Naive thymus-derived CD4-positive, alpha-beta T cell (primary cell): ENCODE measurements around the gene VPS35. TPM values are rescaled to one million over a fixed set of nuclear protein-coding genes. Genes with fewer than 3 reads are reported as not detected.

Experiments used
- ATAC-seq: fragments of 150-1000 bp; cut with Tn5 transposase; 2 replicates; pipeline ENCODE4 v1.10.0; 2021; ENCODE audit warnings: mild to moderate bottlenecking, moderate library complexity
- CTCF ChIA-PET: fragments of 350-600 bp; sonication (Branson Sonifier 250); formaldehyde crosslinking; loops from one replicate; lab custom pipeline; 2021; ENCODE audit warnings: antibody characterized with exemption; lab: Charles Lee
- POLR2A ChIA-PET: fragments of 350-600 bp; sonication (Branson Sonifier 250); formaldehyde crosslinking; loops from one replicate; lab custom pipeline; 2021; ENCODE audit warnings: antibody characterized with exemption, inconsistent platforms; lab: Charles Lee
- DNase-seq, 9 donors: peaks; one replicate each; pipeline versions ENCODE4 v3.0.0 to v3.0.0-alpha.2; 2020 to 2022; ENCODE audit warnings: mixed read lengths in 1 of 9
- H3K27ac ChIP-seq: one replicate; pipeline ENCODE4 v1.7.0; 2013; ENCODE audit warnings: mild to moderate bottlenecking, low read depth, low read length, moderate library complexity
- H3K27me3 ChIP-seq, 2 donors: one replicate each; pipeline ENCODE4 v1.7.0; 2013; ENCODE audit warnings: low read length in 2 of 2, mild to moderate bottlenecking in 2 of 2, moderate library complexity in 2 of 2; ENCODE audit not compliant: control insufficient read depth in 2 of 2, insufficient read depth in 2 of 2
- H3K36me3 ChIP-seq, 3 experiments: 1 replicate in 2 of 3; 2 replicates in 1 of 3; pipeline ENCODE4 v1.7.0; 2013; ENCODE audit warnings: low read length in 3 of 3, mild to moderate bottlenecking in 3 of 3, moderate library complexity in 1 of 3; ENCODE audit not compliant: insufficient read depth in 3 of 3, control insufficient read depth in 2 of 3
- H3K4me1 ChIP-seq, 2 donors: one replicate each; pipeline ENCODE4 v1.7.0; 2013; ENCODE audit warnings: low read length in 2 of 2, mild to moderate bottlenecking in 2 of 2, moderate library complexity in 1 of 2; ENCODE audit not compliant: control insufficient read depth in 2 of 2, insufficient read depth in 2 of 2
- H3K4me3 ChIP-seq: 2 replicates; pipeline ENCODE4 v1.7.0; 2013; ENCODE audit warnings: mild to moderate bottlenecking, low read length
- H3K9me3 ChIP-seq, 3 experiments: 1 replicate in 2 of 3; 2 replicates in 1 of 3; pipeline ENCODE4 v1.7.0; 2013; ENCODE audit warnings: low read length in 3 of 3; ENCODE audit not compliant: control insufficient read depth in 2 of 3
- H3K27ac Mint-ChIP-seq, 9 donors: one replicate each; pipeline ENCODE4 v1.8.0; 2020 to 2022; ENCODE audit warnings: mixed read lengths in 9 of 9, mild to moderate bottlenecking in 8 of 9, moderate library complexity in 5 of 9, inconsistent platforms in 2 of 9
- H3K27me3 Mint-ChIP-seq, 5 donors: one replicate each; pipeline ENCODE4 v1.8.0; 2021 to 2022; ENCODE audit warnings: mixed read lengths in 5 of 5, mild to moderate bottlenecking in 1 of 5
- H3K36me3 Mint-ChIP-seq, 5 donors: one replicate each; pipeline ENCODE4 v1.8.0; 2020 to 2022; ENCODE audit warnings: mixed read lengths in 5 of 5, mild to moderate bottlenecking in 3 of 5, inconsistent platforms in 1 of 5
- H3K4me1 Mint-ChIP-seq, 7 donors: one replicate each; pipeline ENCODE4 v1.8.0; 2020 to 2022; ENCODE audit warnings: mixed read lengths in 7 of 7, mild to moderate bottlenecking in 3 of 7, inconsistent platforms in 1 of 7
- H3K4me3 Mint-ChIP-seq, 10 donors: one replicate each; pipeline ENCODE4 v1.8.0; 2020 to 2022; ENCODE audit warnings: mild to moderate bottlenecking in 10 of 10, mixed read lengths in 10 of 10, moderate library complexity in 6 of 10, inconsistent platforms in 2 of 10
- H3K9me3 Mint-ChIP-seq, 11 donors: one replicate each; pipeline ENCODE4 v1.8.0; 2020 to 2022; ENCODE audit warnings: mixed read lengths in 11 of 11, mild to moderate bottlenecking in 4 of 11, inconsistent platforms in 1 of 11, moderate library complexity in 1 of 11
- intact Hi-C, 2 donors: fragments of 100-400 bp; cut with micrococcal nuclease; formaldehyde crosslinking; loops; one replicate each; pipeline ENCODE4 v1.15.1; 2023
- polyA plus RNA-seq, 2 donors: library from polyadenylated mRNA; unstranded; fragments of 300-500 nt; fragmentation: Illumina TruSeq; gene quantifications; one replicate each; pipeline ENCODE4 v1.2.3, GENCODE V29; 2021
- total RNA-seq, 6 experiments: library from RNA in 5 of 6; stranded (reverse) in 5 of 6; gene quantifications; 1 replicate in 5 of 6; 2 replicates in 1 of 6; pipeline ENCODE4 v1.2.3 and lab custom pipeline; 2021 to 2026

VPS35 gene
- total and polyA plus RNA-seq, 7 experiments from 2014 or later, result 53.8 to 93.0 (median 85.7) TPM

DNA sequence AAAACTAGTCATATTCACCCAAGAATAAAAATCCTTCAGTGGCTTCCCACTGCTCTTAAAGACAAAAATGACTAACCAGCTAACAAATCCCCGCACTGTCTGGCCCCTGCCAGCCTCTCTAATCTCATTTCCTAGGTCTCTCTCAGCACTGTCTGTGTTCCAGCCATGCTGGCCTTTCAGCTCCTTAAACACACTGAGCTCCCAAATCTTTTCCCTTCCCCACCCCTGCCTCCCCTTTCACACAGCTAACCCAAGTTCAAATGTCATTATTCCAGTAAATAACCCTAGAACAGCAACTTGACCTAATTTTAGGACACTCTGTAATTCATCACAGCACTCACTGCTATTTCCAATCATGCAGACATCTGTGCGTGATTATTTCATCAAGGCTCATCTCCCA is 75.6 kb downstream of the VPS35 start:
- no peak overlapping the region for H3K27ac ChIP-seq
- Mint-ChIP-seq H3K4me1 (peaks cover 0 to 11% (median 0%) of the 10 kb centered on the region in 7 donors), H3K4me3 (no peak overlapping the region), H3K27ac (no peak overlapping the region), H3K9me3 (peaks cover 0 to 1% (median 0%) of the 10 kb centered on the region in 11 donors), H3K27me3 (no peaks in the 10 kb centered on the region), H3K36me3 (peaks cover 0 to 13% (median 0%) of the 10 kb centered on the region in 5 donors)
- DNase-seq, result no peak
- no peak for ATAC-seq
- no peaks in the 10 kb centered on the region for H3K36me3 ChIP-seq
- H3K4me3 ChIP-seq, result no peak overlapping the region
- ChIA-PET CTCF (no interaction called here), POLR2A (no interaction called here)
- no peaks in the 10 kb centered on the region for H3K27me3 ChIP-seq
- intact Hi-C loops, result no loop called here
- no peaks in the 10 kb centered on the region for H3K9me3 ChIP-seq
- H3K4me1 ChIP-seq, result no peaks in the 10 kb centered on the region

DNA sequence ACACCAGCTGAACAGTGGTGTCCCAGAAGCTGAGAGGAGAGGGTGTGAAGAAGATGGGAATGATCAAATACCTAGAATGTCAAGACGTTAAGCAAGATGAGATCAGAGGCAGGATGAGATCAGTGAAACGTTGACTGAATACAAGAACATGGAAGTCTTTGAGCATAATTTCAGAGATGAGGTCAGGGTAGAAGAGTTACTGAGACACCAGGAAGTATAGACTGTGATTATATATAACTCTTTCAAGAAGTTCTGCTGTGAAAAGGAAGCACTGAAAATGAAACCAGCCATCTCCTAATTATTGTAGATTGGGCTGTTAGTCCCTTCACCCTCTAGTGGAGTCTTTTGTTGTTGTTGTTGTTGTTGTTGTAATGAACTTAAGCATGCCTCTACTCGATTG is 76.9 kb downstream of the VPS35 start:
- no peaks in the 10 kb centered on the region for H3K9me3 ChIP-seq
- ChIA-PET POLR2A (no interaction called here), CTCF (interaction anchor here (0.6 kb wide), 1 partner anchor 180 kb away, joined by 10 read pairs; no protein-coding TSS in a partner anchor)
- H3K27ac Mint-ChIP-seq, result no peak overlapping the region
- no peaks in the 10 kb centered on the region for H3K27me3 ChIP-seq
- ATAC-seq (no peak), DNase-seq (no peak)
- no peak overlapping the region for H3K4me3 Mint-ChIP-seq
- peaks cover 0 to 7% (median 0%) of the 10 kb centered on the region in 7 donors for H3K4me1 Mint-ChIP-seq
- intact Hi-C loops, result no loop called here
- H3K27ac ChIP-seq, result no peak overlapping the region
- no peaks in the 10 kb centered on the region for H3K27me3 Mint-ChIP-seq
- no peaks in the 10 kb centered on the region for H3K4me1 ChIP-seq
- peaks cover 0 to 1% (median 0%) of the 10 kb centered on the region in 11 donors for H3K9me3 Mint-ChIP-seq
- no peaks in the 10 kb centered on the region for H3K36me3 ChIP-seq
- peaks cover 0 to 14% (median 0%) of the 10 kb centered on the region in 5 donors for H3K36me3 Mint-ChIP-seq
- no peak overlapping the region for H3K4me3 ChIP-seq

DNA sequence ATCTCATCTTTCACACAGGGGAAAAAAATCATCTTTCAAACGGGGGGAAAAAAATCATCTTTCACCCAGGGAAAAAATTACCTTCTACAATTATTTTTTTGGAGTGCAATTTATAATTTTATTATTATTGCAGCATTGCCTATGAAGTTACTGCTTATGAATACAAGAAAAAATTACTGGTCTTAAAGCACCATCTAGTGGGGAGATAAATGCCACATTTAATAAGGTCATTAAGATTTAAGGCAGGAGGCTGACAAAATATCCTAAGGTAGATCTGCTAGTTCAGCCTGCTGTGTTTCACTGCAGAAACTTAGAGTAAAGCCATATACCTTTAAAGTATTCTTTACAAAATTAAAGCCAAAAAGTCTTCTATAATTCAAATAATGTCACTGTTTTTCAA is 81.4 kb downstream of the VPS35 start:
- no peaks in the 10 kb centered on the region for H3K27me3 ChIP-seq
- H3K9me3 ChIP-seq, result no peaks in the 10 kb centered on the region
- no peaks in the 10 kb centered on the region for H3K36me3 ChIP-seq
- ChIA-PET CTCF (interaction anchor here (1.1 kb wide), 1 partner anchor 54 kb away, joined by 5 read pairs; no protein-coding TSS in a partner anchor), POLR2A (no interaction called here)
- H3K27ac ChIP-seq, result no peak overlapping the region
- DNase-seq, result peak in 4 of 9 donors; percentile 22 to 33 (median 26)
- H3K4me3 ChIP-seq, result no peak overlapping the region
- H3K27ac Mint-ChIP-seq, result no peak overlapping the region
- no peak overlapping the region for H3K4me3 Mint-ChIP-seq
- H3K36me3 Mint-ChIP-seq, result peaks cover 0 to 13% (median 0%) of the 10 kb centered on the region in 5 donors
- H3K4me1 ChIP-seq, result no peaks in the 10 kb centered on the region
- intact Hi-C loops, result loop anchor here (1.0 kb wide), 1 partner anchor 53 kb away; no protein-coding TSS in a partner anchor
- H3K27me3 Mint-ChIP-seq, result no peaks in the 10 kb centered on the region
- H3K9me3 Mint-ChIP-seq, result no peaks in the 10 kb centered on the region
- H3K4me1 Mint-ChIP-seq, result peaks cover 0 to 3% (median 0%) of the 10 kb centered on the region in 7 donors
- no peak for ATAC-seq

DNA sequence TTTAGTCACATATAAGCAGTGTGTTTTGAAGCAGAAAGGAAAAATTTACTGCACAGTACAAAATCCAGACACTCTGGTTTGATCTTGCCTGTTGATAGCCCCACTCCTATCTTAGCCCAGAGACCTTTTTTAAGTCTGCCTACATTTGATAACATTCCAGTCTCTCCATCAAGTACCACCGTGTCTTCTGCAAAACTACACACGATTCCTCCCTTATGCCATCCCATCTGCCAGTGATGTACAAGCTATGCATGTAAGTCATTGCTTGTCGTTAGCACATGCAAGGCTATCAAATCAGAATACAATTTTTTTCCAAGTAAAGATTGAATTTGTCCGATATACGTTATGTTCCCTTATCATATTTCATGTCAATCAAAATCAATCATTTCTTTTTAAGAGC is 82.7 kb downstream of the VPS35 start:
- Histone ChIP-seq H3K27me3 (no peaks in the 10 kb centered on the region), H3K27ac (no peak overlapping the region), H3K9me3 (no peaks in the 10 kb centered on the region), H3K4me1 (no peaks in the 10 kb centered on the region), H3K4me3 (no peak overlapping the region), H3K36me3 (no peaks in the 10 kb centered on the region)
- no peak overlapping the region for H3K4me3 Mint-ChIP-seq
- no peak overlapping the region for H3K27ac Mint-ChIP-seq
- no peaks in the 10 kb centered on the region for H3K9me3 Mint-ChIP-seq
- DNase-seq (no peak), ATAC-seq (no peak)
- peaks cover 0 to 23% (median 0%) of the 10 kb centered on the region in 5 donors for H3K36me3 Mint-ChIP-seq
- intact Hi-C loops, result no loop called here
- POLR2A ChIA-PET, result interaction anchor here (0.6 kb wide), 1 partner anchor 10 kb away, joined by 7 read pairs; no protein-coding TSS in a partner anchor
- no peaks in the 10 kb centered on the region for H3K27me3 Mint-ChIP-seq
- CTCF ChIA-PET, result interaction anchor here (0.6 to 1.1 kb wide), 5 partner anchors 8 to 298 kb away, joined by 3 to 4 read pairs (median 3); no protein-coding TSS in a partner anchor
- peaks cover 0 to 3% (median 0%) of the 10 kb centered on the region in 7 donors for H3K4me1 Mint-ChIP-seq

Other genes with a start within 250 kb of the VPS35 start
- gene SHCBP1, start 67.8 kb downstream of the VPS35 start, total RNA-seq, result 10 to 100 TPM in 1 of 5 experiments, 1 to 10 TPM in 2, under 1 TPM in 2; 0.32 to 37.8 (median 1.1) TPM
- gene SHCBP1, start 67.8 kb downstream of the VPS35 start, polyA plus RNA-seq, result under 1 TPM in 1 of 2 donors, not detected in 1; 0.07 TPM
- 10 to 100 TPM in 1 of 5 experiments, 1 to 10 TPM in 4; 2.7 to 27.3 (median 5.1) TPM for gene ORC6, start 481 bp upstream of the VPS35 start, total RNA-seq
- 1 to 10 TPM; 1.1 to 1.4 TPM for gene ORC6, start 481 bp upstream of the VPS35 start, polyA plus RNA-seq
- gene MYLK3, start 59.2 kb upstream of the VPS35 start, total RNA-seq, result under 1 TPM in 2 of 5 experiments, not detected in 3; 0.20 to 0.42 TPM
- not detected for gene MYLK3, start 59.2 kb upstream of the VPS35 start, polyA plus RNA-seq
- 10 to 100 TPM in 3 of 5 experiments, 1 to 10 TPM in 2; 5.6 to 14.0 (median 12.7) TPM for gene C16orf87, start 142.0 kb upstream of the VPS35 start, total RNA-seq
- 1 to 10 TPM; 5.3 to 8.8 TPM for gene C16orf87, start 142.0 kb upstream of the VPS35 start, polyA plus RNA-seq
- 1 to 10 TPM in 2 of 5 experiments, under 1 TPM in 3; 0.40 to 7.7 (median 0.73) TPM for gene GPT2, start 195.2 kb upstream of the VPS35 start, total RNA-seq
- under 1 TPM; 0.40 to 0.64 TPM for gene GPT2, start 195.2 kb upstream of the VPS35 start, polyA plus RNA-seq